ENCODE measurements around the gene SLC6A15. TPM values are rescaled to one million over a fixed set of nuclear protein-coding genes. Genes with fewer than 3 reads are reported as not detected.

Gene SLC6A15
- total RNA-seq, result 31.8 and 69.7 TPM in 2 replicates

DNA sequence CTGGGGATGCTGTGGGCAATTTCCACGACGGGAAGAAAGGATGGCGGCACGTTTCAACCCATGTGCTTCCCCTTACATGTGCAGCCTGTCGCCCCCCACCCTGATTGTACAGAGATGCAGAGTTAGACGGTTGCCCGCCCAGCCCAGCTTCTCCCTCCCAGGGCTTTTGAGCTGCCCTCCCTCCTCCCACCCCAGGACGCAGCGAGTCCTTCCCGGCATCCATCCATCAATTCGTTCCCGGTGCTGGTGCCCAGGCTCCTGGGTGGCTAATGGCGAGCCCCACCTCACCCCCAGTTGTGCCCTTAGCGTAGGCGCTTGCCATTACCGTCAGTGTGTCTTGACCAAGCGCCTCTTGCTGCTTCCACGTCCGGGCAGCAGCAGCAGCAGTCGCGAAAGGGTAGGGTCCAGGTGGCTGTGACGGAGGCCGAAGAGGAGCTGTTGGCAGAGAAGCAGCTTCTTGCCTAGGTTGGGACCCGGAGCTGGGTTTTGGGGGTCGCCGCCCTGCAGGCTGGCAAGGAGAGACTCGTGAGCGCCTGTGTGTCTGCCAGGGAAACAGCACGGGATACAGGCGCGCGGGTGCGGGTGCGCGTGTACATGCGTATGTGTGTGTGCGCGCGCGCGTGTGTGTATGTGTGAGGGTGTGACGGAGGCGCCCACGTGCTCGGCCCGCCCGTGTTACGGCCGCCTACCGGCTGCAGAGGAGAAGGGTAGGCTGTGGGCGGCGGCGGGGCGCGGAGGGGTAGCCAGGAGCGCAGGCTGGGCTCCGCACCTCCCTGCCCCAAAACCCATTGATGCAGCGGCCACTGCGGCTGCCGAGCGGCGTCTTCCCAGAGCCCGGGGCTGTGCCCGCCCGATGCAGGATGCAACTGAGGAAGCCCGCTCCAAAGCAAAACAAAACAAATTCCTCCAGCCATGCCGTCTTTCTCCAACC, at the start of gene SLC6A15:
TSS of gene SLC6A15 (minus strand) at position 602 of the 931 bp plus-strand sequence. CDS start 20,679 bp downstream, outside the sequence.

Other genes starting within 250 kb of the SLC6A15 start
- not detected in 2 replicates for gene TSPAN19, start 123.5 kb upstream of the SLC6A15 start, total RNA-seq
- gene LRRIQ1, start 123.6 kb upstream of the SLC6A15 start, total RNA-seq, result under 0.01 and 0.24 TPM in 2 replicates